HFFc6 (cell line): ENCODE measurements around the gene LAMC1. TPM values are rescaled to one million over a fixed set of nuclear protein-coding genes. Genes with fewer than 3 reads are reported as not detected.

ENCODE experiments used
- DNase-seq: peaks from one replicate; pipeline ENCODE4 v3.0.0-alpha.2; 2018
- H3K27ac Mint-ChIP-seq: 2 replicates; pipeline ENCODE4 v1.8.0; 2020; ENCODE audit warnings: mild to moderate bottlenecking, mixed read lengths
- H3K27me3 Mint-ChIP-seq: 2 replicates; pipeline ENCODE4 v1.8.0; 2021; ENCODE audit warnings: mild to moderate bottlenecking, moderate library complexity, mixed read lengths; ENCODE audit not compliant: insufficient read depth
- H3K36me3 Mint-ChIP-seq: 2 replicates; pipeline ENCODE4 v1.8.0; 2021; ENCODE audit warnings: low read depth, mixed read lengths
- H3K4me1 Mint-ChIP-seq: 2 replicates; pipeline ENCODE4 v1.8.0; 2020; ENCODE audit warnings: low read depth, mixed read lengths
- H3K4me3 Mint-ChIP-seq: 2 replicates; pipeline ENCODE4 v1.8.0; 2020; ENCODE audit warnings: mild to moderate bottlenecking, moderate library complexity, mixed read lengths
- H3K9me3 Mint-ChIP-seq: 2 replicates; pipeline ENCODE4 v1.8.0; 2020; ENCODE audit warnings: mild to moderate bottlenecking, mixed read lengths
- CTCF ChIP-seq: fragments of 200-600 bp; sonication (generic); IDR thresholded peaks from 2 replicates; pipeline ENCODE4 v1.5.0; 2021; ENCODE audit warnings: antibody characterized with exemption, mild to moderate bottlenecking
- total RNA-seq, 6 experiments: library from RNA; stranded (reverse); fragmentation: NEBNext Ultra II Directional; extraction: Animal tissue kit (Norgen Biotek cat#: 25700); gene quantifications; 2 replicates in 1 of 6; 3 replicates in 5 of 6; pipeline ENCODE4 v1.2.3, GENCODE V29; 2021

Gene LAMC1
- total RNA-seq, 6 experiments from 2014 or later, result 352 to 465 (median 393) TPM

DNA sequence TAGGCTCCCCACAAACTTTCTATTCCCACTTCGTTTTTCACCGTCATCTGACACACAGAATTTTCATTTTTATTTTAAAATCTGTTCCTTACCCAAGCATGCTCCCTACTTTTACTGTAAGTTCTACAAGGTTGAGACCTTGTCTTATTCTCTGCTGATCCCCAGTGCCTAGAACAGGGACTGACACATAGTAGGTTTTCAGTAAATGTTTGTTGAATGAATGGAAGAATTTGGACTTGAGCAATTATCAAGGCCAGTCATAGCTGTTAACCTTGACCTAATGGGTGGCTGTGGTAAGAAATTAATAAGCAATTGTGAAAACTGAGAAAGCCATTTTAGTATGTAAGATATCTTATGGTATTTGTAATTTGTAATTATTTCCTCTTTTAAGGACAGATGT, 71.1 kb downstream of the LAMC1 start:
- peaks cover 24% of the 10 kb centered on the region for H3K36me3 Mint-ChIP-seq
- peaks cover 55% of the 10 kb centered on the region for H3K4me1 Mint-ChIP-seq
- no peaks in the 10 kb centered on the region for H3K27me3 Mint-ChIP-seq
- peak overlapping the region; percentile 81 for H3K27ac Mint-ChIP-seq
- H3K4me3 Mint-ChIP-seq, result peak overlapping the region; percentile 41; the same call in 1 of the 2 replicates
- no peak for TF ChIP-seq CTCF
- H3K9me3 Mint-ChIP-seq, result no peaks in the 10 kb centered on the region
- peak; percentile 43 for DNase-seq

DNA sequence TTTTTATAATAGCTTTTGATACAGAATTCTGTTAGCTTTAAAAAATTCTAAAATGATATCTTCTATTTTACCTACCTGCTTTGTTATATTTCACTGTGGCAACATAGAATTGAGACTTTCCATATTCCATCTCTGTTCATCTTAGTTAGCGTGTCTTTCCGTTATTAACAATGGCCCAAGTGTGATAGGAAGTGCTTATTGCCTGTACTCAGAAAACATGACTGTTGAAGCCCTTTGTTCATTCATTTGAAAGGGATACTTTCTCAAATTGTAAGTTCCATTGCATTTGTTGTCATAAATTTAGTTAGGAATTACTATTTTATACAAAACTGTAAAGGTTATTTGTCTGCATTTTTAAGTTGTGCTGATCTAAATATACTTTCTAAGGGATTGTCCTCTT, 73.1 kb downstream of the LAMC1 start:
- no peak for DNase-seq
- H3K27ac Mint-ChIP-seq, result no peak overlapping the region
- no peaks in the 10 kb centered on the region for H3K9me3 Mint-ChIP-seq
- H3K4me1 Mint-ChIP-seq, result peaks cover 35% of the 10 kb centered on the region
- peaks cover 24% of the 10 kb centered on the region for H3K36me3 Mint-ChIP-seq
- H3K4me3 Mint-ChIP-seq, result peak overlapping the region; percentile 25; the same call in 1 of the 2 replicates
- H3K27me3 Mint-ChIP-seq, result no peaks in the 10 kb centered on the region
- TF ChIP-seq CTCF, result no peak

DNA sequence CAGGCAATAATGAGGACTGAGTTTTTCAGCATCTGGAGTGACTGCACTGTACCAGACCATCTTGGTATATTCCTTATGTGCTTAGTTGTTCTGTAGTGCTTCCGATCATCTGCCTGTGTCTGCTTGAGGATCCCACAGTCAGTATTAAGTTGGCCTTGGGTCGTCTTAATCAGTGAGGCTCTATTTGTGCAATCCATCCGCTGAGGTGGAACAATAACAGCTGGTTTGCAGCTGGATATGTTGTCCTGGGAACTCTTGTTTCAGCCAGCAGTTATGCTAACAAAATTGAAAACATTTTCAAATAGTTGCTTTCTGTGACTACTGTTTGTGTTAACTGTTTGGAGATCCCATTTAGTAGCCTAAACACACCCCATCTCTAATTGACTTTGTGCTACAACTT, 73.7 kb downstream of the LAMC1 start:
- Mint-ChIP-seq H3K27ac (no peak overlapping the region), H3K9me3 (no peaks in the 10 kb centered on the region), H3K36me3 (peaks cover 23% of the 10 kb centered on the region), H3K4me3 (no peak overlapping the region), H3K27me3 (no peaks in the 10 kb centered on the region), H3K4me1 (peaks cover 30% of the 10 kb centered on the region)
- TF ChIP-seq CTCF, result no peak
- DNase-seq, result no peak

- TF ChIP-seq CTCF, result no peak
- Mint-ChIP-seq H3K4me1 (peaks cover 23% of the 10 kb centered on the region), H3K27ac (no peak overlapping the region), H3K9me3 (no peaks in the 10 kb centered on the region), H3K27me3 (no peaks in the 10 kb centered on the region), H3K4me3 (no peak overlapping the region), H3K36me3 (peaks cover 16% of the 10 kb centered on the region)
- DNase-seq, result peak; percentile 47
Measured at GRCh38 chr1:183097438-183098051, 74.3 kb downstream of the LAMC1 start.

DNA sequence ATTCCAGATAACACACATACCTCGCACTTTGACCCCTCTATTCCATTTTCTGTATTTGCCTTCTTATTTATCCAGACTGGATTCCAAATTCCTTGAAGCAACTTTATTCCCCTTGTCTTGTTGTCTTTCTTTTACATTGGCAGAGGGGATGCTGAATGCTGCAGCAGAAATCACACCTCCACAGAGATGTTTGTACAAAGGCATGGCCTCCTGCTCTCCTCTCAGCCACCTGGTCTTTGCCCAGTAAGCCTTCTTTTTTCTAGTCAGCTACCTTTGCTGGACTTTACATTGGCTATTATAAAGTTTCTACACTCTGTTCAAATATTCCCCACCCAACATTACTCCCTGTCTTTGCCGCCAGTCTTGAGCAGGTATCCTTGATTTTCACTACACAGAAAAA, 75.1 kb downstream of the LAMC1 start:
- DNase-seq, result no peak
- Mint-ChIP-seq H3K9me3 (no peaks in the 10 kb centered on the region), H3K4me3 (no peak overlapping the region), H3K27me3 (no peaks in the 10 kb centered on the region), H3K27ac (no peak overlapping the region), H3K4me1 (peaks cover 15% of the 10 kb centered on the region), H3K36me3 (peaks cover 13% of the 10 kb centered on the region)
- TF ChIP-seq CTCF, result no peak
